ENCODE data around the gene RNASE7. TPM values are rescaled to one million over a fixed set of nuclear protein-coding genes. Genes with fewer than 3 reads are reported as not detected.
A peak's percentile ranks its signal among the peaks of the same experiment; 100 is the strongest.
"Not testable (repeated sequence)": the region's sequence is repeated elsewhere in the genome, so short reads cannot be mapped to it uniquely, and the experiment has no call there.

RNASE7 gene, protein sequence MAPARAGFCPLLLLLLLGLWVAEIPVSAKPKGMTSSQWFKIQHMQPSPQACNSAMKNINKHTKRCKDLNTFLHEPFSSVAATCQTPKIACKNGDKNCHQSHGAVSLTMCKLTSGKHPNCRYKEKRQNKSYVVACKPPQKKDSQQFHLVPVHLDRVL
- total RNA-seq (2014; rRNA removed; shearing (Covaris generic)): 0.43 TPM in 1 of 2 replicates, not detected in the other
- polyA plus RNA-seq (2015; cell fraction: cytosol; rRNA removed): 0.09 TPM in 1 of 2 replicates, not detected in the other
- not detected in 2 replicates for polyA plus RNA-seq (2015; cell fraction: nucleus; rRNA removed)

DNA sequence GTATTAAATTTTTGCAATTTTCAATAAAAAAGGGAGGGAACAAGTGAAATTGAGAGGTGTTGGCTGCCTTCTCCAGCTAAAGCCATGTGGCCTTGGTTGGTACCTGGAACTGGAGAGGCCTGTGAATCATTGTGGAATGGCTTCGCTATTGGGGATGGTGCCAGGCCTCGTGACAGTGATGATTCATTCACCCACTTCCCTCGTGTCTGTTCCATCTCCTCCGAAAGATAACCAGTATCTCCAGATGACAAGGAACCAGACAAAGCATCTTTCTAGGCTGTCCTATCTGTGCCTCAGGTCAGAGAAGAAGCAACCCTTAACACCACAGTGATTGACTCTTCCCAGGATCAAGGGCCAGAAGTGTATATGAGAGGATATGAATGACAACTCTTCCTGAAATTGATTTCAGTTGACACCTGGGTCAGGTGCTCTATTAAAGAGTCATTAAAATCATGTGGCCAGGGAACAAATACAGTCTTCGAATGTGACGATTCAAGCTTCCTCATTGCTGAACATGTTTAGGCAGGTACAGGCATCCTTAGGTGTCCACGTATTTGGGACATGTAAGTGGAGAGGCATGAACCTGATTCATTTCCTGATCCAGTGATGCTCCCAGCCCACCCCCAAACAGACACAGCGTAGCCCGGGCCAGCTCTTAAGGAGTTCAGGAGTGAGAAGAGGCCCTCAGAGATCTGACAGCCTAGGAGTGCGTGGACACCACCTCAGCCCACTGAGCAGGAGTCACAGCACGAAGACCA lies at the start of gene RNASE7:
TSS of gene RNASE7 (plus strand) at position 687 of the 758 bp plus-strand sequence. CDS start 631 bp downstream, outside the sequence.
- DNase-seq (ENCODE audit: low read depth): peak; percentile 74

DNA sequence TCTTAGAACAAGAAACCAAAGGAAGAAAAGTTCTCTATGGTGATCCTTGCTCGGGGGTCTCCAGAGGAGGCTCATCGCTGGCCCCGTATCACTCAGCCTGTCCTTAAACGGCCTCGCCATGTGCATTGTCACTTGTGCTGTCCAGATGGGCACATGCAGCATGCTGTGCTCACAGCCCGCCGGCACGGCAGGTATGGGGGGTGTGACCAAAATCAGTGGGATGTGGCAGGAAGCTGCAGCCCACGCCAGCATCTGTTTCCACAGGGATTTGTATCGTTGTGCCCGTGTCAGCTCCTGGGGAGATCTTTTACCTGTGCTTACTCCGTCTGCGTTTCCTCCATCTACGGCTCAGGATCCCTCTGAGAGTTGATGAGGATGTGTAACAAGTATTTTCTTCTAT lies 45.6 kb upstream of the RNASE7 start:
- DNase-seq (ENCODE audit: low read depth): no peak

DNA sequence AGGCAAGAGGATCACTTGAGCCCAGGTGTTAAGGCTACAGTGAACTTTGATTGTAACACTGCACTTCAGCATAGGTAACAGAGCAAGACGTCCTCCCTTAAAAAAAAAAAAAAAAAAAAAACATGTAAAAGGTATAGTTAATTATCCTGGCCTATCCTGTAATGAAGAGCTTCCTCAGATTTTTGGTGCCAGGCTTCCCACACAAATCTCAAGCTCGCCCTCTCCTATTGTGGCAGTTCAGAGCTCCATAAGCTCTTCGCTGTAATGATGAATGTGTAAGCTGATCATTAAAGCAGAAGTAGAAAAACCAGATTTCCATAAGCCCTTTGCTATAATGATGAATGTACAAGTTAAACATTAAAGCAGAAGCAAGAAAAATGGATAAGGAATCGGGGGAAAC lies 45.0 kb upstream of the RNASE7 start:
- DNase-seq (ENCODE audit: low read depth): no peak

DNA sequence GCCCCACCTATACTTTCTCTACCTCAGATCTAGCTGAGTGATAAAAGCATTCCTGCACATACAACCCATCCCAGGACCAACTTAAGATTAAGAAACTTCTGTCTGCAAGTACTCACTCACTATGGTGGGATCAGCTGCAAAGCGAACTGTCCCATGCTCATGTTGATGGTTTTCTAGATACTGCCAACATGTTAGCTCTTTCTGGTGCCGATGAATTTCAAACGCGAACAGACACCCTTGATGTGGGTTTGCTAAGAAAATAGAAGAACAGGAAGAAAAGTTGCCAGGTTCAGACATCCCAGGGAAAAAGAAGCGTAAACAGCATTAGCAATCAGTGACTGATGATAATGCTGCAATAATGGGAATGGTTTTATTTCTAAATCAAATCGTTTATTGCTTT lies 44.6 kb upstream of the RNASE7 start:
- DNase-seq (ENCODE audit: low read depth): no peak

DNA sequence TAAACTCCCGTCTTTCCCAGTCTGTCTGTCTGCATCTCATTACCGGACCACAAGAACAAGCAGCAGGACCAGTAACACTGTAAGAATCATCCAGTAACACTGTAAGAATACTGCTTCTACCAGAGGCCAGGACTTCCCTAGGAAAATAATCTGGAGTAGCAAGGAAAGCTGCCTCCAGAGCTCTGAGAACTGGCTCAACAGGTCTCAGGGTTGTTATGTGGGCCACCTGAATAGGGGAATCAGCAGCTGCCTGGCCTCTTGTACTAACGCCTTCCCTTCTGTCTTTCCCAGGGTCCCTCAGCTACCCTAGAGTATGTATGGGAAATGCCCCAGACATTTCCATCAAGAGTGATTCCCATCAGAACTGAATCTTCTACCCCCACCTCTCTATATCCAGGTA lies 44.0 kb upstream of the RNASE7 start:
- DNase-seq (ENCODE audit: low read depth): no peak

DNA sequence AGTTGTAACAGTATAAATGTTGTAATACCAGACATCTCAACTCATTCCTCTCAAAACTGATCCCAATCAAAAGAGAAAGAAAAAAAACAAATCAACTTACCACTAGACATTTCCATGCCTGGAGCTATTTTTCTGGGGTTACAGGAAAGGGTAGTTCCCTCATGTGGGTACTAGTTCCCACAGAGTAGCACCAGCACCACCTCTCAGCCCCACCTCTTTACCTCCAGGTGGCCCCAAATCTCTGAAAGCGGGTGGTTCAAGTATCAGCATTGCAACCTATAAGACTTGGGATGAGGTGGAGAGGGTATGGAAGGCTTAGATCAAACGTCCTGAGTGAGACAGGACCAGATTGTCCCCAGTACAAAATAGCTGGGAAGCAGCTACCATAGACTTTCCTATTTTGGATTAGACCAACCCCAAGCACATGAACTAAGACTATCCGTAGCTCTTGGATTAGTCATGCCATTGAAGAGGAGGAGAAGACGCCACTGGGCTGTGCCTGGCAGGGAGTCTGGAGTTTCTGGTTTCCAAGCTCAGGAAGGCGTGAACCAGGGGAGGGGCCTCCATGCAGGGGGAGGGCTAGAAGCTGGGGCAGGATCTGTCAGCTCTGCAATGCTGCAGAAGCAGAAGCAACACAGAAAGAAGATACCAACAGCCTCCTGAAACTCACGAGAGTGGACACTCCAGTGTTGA lies 43.3 kb upstream of the RNASE7 start, which contains the start of gene SLC39A2:
TSS of gene SLC39A2 (plus strand) at position 620 of the 693 bp plus-strand sequence. CDS start 154 bp downstream, outside the sequence.
- peak; percentile 80 for DNase-seq (ENCODE audit: low read depth)

DNA sequence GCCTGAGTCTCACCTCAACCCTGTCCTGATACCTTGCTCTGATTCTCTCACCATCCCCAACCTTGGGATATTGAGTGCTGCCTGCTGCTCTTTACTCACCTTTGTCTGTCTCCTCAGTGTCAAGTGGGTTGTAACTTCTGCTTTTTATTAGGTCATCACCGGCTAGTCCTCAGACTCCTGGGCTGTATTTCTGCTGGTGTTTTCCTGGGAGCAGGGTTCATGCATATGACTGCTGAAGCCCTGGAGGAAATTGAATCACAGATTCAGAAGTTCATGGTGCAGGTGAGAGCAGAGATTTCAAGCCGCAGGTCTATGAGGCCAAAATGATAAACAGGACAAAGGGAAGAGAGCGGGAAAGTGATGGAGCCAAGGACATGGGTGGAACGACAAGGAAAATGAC lies 42.6 kb upstream of the RNASE7 start:
- DNase-seq (ENCODE audit: low read depth): no peak

DNA sequence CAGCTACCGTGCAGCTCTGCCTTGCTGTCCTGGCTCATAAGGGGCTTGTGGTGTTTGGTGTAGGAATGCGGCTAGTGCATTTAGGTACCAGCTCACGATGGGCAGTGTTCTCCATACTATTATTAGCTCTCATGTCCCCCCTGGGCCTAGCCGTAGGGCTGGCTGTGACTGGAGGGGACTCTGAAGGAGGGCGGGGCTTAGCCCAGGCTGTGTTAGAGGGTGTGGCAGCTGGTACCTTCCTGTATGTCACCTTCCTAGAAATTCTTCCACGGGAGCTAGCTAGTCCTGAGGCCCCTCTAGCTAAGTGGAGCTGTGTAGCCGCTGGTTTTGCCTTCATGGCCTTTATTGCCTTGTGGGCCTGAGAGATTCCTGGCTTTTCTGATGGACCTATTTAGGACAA lies 40.9 kb upstream of the RNASE7 start:
- DNase-seq (ENCODE audit: low read depth): no peak

DNA sequence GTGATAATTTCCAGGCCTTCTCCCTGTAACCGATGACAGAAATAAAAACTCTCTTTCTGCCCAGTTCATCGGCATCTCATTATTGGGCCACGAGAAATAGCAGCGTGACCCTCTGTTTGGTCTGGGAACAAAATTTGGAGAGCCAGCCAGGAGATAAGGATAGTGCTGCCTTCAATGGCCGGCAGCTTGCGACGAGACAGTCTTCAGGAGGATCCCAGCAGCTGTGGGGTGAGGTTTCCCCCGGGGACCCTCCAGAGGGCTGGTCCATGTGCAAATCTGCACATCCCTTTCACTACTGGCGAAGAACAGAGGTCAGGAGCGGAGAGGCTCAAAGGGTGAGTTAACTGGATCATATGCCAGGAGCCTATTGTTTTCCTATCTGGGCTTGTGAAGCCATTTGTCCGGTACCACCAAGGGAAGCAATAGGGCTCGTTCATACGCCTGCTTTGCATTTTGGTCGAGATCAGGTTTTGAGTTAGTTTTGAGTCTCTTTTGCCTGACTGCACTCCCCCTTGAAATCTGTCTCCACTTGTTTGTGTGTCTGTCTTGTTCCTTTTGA lies 38.3 kb upstream of the RNASE7 start:
- no peak for DNase-seq (ENCODE audit: low read depth)

DNA sequence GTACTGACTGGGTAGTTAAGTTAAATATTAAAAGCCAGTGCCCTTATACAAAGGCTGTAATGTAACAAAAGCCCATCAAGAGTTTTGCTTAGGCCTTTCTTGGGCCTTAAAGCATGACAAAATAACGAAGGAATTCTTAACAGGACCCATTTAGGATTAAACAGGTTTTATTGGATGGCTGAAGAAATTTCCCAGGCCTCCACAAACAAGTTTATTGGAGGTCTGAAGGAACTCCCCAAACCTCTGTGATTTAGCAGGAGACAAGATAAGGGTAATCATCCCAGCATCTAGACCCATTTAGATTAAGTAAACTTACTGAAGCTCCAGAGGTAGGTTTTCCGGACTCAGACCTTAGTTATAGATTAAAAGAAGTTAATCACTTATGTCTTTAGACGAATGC lies 32.4 kb upstream of the RNASE7 start:
- not testable (repeated sequence) for DNase-seq (ENCODE audit: low read depth)

DNA sequence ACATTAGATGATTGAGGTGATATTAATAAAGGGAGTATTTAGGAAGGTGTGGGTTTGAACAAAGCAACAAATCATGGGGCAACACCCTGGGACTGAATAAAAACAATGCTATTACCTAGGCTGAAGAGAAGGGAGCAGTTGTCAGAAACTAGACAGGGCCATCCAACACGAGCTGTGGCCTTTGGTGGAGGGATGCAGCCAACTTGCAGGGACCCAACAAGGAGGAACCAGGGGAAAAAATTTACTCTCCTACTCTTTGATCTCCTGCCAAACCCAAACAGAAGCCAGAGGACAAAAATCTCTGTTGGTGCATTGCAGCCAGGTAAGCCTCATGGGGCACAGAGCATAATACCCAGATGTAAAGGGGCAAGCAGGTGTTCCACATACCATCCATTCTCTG lies 31.0 kb upstream of the RNASE7 start:
- DNase-seq (ENCODE audit: low read depth): no peak

DNA sequence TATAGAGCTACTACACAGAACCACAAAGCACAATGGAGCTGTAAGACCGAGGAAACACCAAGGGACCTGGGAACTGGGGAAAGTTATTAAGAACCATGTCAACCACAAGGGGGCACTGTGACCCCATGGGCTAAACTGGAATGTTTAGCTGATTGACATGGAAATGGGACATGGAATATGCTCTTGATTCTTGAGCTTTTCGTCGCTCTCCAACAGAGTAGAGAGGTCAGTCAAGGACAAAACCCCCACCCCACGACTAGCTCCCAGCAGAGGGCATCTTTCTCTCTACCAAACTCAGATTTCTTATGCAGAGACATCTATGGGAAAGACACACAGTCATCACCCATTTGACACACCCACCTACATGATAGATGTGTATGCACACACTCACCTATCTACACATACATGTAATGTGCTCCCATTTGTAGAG lies 27.4 kb upstream of the RNASE7 start:
- peak; percentile 75 for DNase-seq (ENCODE audit: low read depth)

DNA sequence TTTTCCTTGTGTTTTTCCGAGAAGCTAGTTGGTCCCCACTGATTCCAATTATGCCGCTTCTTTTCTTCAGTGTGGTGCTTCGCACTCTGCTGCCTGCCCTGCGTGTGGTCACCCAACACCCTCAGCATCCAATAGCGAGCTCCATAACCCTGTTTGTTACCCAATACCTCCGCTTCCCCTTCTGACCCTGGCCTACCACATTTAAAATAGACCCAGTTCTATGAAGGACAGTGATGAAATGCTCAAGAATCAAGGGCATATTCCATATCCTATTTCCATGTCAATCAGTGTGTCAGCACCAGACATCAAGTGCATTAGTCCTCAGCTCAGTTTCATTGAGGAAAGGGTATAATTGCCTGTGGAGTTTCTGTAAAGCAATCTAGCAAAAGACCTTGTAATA lies 26.9 kb upstream of the RNASE7 start:
- no peak for DNase-seq (ENCODE audit: low read depth)

DNA sequence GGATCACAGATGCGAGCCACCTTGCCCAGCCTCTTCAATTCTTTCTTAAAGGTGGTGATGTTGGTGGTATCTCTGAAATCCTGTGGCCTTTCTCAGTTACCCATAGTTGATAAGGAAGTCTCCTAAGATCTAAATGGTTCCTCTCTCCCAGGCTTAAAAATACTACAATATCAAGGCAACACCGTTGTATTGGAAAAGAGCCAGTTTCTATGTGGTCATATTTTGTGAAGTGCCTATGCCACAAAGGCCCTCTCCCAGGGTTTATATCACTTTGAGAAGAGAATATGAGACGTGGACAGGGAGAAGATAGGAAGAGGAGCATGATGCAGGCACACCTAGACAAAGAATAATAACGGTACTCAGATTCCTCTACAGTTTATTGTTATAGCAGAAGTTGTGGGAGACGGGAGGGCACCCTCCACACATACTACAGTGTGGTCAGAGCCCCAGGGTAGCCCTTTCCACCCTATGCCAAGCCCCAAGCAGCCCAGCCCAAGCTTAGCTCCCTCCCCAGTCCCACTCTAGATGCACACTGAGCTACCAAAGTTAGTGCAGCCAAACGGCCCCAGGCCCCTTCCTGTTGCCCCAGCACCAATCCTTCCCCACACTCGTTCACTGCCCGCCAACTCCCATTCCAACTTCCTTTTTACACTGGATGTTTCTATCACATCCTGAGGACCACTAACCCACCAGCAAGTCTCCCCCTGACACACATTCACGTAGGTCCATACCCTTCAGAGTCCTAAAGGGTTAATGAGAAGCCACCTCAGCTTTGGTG lies 25.6 kb upstream of the RNASE7 start:
- no peak for DNase-seq (ENCODE audit: low read depth)

DNA sequence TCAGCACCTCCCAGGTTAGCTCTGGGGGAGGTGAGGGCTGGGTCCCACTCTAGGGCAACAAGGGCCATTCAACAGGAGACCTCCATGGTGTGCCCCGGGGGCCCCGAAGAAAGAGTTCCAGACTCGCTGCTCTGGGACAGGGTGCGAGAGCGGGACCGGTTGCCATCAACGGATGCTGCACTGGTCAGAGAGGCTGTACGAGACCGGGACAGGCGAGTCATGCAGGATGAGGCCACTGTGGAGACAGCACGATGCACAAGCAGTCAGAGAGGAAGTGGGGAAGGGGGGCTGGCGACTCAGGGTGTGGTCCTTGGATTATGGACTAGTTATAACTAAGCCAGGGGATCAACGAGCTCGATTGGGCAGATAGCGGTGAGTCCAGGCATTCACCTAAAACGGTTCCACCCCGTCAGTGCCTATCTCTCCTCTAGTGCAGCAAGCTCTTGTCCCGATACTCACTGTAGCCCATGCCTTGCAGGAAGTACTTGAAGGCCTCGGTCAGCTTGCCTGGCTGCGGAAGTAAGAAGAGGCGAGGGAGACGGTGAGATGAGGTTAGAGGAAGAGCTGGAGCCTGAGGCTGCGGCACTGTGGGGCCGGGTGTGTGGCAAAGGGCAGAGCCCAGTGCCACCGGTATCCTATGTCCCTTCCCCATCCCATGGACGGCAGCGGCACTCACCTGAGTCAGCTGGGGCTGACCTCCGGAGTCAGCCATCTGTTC lies 24.5 kb upstream of the RNASE7 start:
- DNase-seq (ENCODE audit: low read depth): no peak

DNA sequence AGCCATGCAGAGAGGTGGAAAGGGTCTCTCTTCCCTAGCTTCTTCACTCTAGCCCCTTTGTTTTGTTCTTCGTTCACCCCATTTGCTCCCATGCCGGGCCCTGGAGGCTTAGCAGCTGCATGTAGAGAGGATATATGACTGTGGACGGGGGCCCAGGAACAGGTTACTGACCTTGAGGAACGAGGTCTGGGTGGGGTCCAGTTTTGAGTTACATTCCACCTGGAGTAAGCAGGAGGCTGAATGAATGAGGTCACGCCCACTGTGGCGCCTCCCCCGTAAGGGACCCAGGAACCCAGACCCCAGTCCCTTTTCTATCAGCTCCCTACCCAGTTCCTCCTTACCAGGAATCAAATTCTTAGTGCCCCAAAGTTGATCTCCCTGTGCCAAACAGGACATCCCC lies 23.9 kb upstream of the RNASE7 start:
- DNase-seq (ENCODE audit: low read depth): no peak

DNA sequence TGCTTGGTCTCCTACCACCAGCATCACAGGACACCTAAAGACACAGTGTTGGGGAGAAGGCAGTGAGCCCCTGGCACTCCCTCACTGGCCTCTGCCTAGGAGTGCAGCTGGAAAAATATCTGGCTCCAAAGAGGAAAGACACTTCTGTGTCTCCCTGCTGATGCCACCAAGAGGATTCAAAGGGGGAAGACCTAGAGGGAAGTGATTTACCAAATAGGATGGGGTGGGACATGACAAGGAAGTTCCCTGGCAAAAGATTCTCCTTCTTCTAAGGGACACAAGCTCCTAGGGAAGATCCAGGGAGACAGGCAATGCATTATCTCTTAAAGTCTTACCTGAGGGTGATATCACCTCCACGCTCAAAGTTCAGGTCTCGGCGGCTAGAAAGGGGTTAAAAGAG lies 23.4 kb upstream of the RNASE7 start:
- no peak for DNase-seq (ENCODE audit: low read depth)

DNA sequence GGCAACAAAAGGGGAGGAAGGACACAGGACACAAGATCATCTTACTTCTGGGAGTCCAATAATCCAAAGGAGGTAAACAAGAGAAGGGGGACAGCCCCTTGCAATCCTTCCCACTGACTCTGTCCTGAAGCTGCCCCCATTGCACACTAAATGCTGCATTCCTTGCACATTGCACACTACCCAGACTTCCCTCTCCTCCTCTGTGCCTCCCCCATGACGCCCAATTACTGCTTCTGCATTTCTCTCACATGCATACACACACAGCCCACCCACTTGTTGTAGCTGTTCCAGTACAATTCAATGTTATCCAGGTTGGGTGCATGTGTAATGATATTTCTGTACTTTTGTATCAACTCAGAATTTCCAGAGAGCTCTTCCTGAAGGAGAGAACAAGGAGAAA lies 22.8 kb upstream of the RNASE7 start:
- DNase-seq (ENCODE audit: low read depth): no peak

DNA sequence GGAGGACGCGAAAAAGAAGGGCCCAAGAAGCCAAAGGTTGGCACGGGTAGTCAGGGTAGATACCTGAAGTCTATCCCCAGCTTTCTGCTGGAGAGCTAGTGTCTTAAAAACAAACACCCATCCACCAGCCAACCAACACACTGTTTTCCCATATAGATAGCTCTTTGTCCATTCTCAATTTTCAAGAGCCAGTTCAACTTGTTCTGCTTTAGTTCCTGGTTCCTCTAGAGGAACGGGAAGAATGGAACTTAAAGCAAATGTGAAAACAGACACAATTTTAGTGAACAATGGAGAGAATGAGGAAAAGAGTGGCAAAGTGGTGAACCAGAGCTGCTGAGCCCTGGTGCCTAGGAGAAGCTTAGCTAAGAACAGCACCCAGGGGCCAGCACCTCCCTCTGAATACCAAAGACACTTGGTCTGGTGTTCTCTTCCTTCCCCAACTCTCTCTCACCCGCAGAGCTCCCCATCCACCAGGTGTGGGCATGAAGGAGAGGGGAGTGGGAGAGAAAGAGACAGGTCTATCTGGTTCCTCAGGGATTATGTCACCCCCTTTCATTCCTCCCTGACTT lies 21.1 kb upstream of the RNASE7 start:
- DNase-seq (ENCODE audit: low read depth): no peak

DNA sequence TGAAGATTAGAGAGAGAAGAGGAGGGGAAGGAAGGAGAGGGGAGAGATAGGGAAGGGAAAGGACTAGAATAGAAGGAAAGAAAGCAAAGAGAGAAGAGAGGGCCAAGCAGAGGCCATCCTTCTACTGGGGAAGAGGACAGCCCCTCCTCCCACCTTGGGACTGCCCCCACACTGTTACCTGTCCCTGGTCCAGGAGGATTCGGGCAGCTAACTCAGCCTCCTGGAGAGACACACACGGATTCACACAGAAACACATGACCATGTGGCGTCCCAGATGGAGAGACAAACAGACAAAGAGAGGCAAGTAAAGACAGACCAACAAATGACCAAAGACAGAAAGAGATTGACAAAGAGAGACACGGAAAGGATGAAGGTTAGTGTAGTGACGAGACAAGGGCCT lies 19.5 kb upstream of the RNASE7 start:
- DNase-seq (ENCODE audit: low read depth): no peak
